BE2C (cell line): Measurements from ENCODE around the gene CAMK1D.
A peak's percentile ranks its signal among the peaks of the same experiment; 100 is the strongest.

Source experiments
- DNase-seq: peaks from one replicate; pipeline ENCODE4 v3.0.0-alpha.2; 2020
- H3K27me3 ChIP-seq: fragments of 250-450 bp; sonication (Bioruptor Pico); 2 replicates; pipeline ENCODE4 v1.5.1; 2020; ENCODE audit warnings: mild to moderate bottlenecking
- H3K36me3 ChIP-seq: fragments of 250-450 bp; sonication (Bioruptor Pico); 2 replicates; pipeline ENCODE4 v1.5.1; 2020; ENCODE audit warnings: mild to moderate bottlenecking
- H3K4me1 ChIP-seq: fragments of 250-450 bp; sonication (Bioruptor Pico); 2 replicates; pipeline ENCODE4 v1.5.1; 2020
- H3K4me3 ChIP-seq: 2 replicates; pipeline ENCODE4 v1.5.1; 2011; ENCODE audit warnings: low read depth, low read length
- H3K9me3 ChIP-seq: fragments of 250-450 bp; sonication (Bioruptor Pico); 2 replicates; pipeline ENCODE4 v1.5.1; 2020
- CTCF ChIP-seq: IDR thresholded peaks from 2 replicates; pipeline ENCODE4 v1.5.1; 2012; ENCODE audit warnings: mild to moderate bottlenecking, low read depth, low read length

Gene CAMK1D

DNA sequence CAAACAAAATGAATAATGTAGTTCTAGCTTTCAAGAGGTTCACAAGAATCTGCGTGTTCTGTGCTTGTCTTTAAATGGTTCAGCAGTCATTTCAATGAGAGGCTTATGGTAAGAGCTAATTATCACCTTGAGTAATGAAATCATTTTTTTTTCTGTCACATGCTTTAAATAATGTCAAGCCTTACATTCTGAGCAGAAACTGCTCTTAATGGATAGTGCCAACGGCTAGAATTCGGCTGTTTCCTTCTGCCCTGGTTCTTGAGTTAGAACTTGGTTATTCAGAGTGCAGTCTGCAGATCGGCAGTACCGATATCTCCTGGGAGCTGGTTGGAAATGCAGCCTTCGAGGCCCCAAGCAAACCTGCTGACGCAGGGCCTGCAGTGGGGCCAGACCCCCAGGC, 316.2 kb downstream of the CAMK1D start:
- Histone ChIP-seq H3K36me3 (no peaks in the 10 kb centered on the region), H3K9me3 (no peaks in the 10 kb centered on the region), H3K27me3 (no peaks in the 10 kb centered on the region), H3K4me1 (peaks cover 8% of the 10 kb centered on the region), H3K4me3 (no peak overlapping the region)
- no peak for TF ChIP-seq CTCF
- DNase-seq, result peak; percentile 74

DNA sequence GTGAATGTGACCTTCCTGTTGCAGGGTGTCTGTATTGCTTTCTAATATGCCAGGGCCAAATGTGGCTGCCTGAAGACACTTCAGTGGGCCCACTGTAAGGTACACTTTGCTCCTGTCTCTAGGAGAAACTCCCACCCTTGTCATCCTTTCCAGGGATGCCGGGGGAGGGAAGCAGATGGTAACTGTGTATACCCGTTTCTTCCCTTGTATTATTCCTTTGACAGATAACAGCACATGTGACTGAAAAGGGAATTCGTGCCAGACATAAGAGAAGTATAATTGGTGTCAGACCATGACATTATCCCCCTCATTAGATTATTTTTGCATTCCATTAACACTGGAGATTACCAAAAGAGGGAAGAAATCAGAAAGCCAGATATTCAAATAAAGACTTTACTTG, 317.7 kb downstream of the CAMK1D start:
- no peak overlapping the region for H3K4me3 ChIP-seq
- no peak for DNase-seq
- peaks cover 8% of the 10 kb centered on the region for H3K4me1 ChIP-seq
- no peak for TF ChIP-seq CTCF
- H3K9me3 ChIP-seq, result no peaks in the 10 kb centered on the region
- no peaks in the 10 kb centered on the region for H3K36me3 ChIP-seq
- no peaks in the 10 kb centered on the region for H3K27me3 ChIP-seq

- H3K4me3 ChIP-seq, result no peak overlapping the region
- H3K4me1 ChIP-seq, result peaks cover 8% of the 10 kb centered on the region
- no peaks in the 10 kb centered on the region for H3K36me3 ChIP-seq
- H3K27me3 ChIP-seq, result no peaks in the 10 kb centered on the region
- no peaks in the 10 kb centered on the region for H3K9me3 ChIP-seq
- TF ChIP-seq CTCF, result no peak
- no peak for DNase-seq
These were observed 319.3 kb downstream of the CAMK1D start for GRCh38 chr10:12668634-12669033.

- TF ChIP-seq CTCF, result no peak
- no peak overlapping the region for H3K4me3 ChIP-seq
- H3K9me3 ChIP-seq, result no peaks in the 10 kb centered on the region
- H3K36me3 ChIP-seq, result no peaks in the 10 kb centered on the region
- peaks cover 8% of the 10 kb centered on the region for H3K4me1 ChIP-seq
- no peaks in the 10 kb centered on the region for H3K27me3 ChIP-seq
- DNase-seq, result no peak
These were observed 320.7 kb downstream of the CAMK1D start for GRCh38 chr10:12670004-12670403.

DNA sequence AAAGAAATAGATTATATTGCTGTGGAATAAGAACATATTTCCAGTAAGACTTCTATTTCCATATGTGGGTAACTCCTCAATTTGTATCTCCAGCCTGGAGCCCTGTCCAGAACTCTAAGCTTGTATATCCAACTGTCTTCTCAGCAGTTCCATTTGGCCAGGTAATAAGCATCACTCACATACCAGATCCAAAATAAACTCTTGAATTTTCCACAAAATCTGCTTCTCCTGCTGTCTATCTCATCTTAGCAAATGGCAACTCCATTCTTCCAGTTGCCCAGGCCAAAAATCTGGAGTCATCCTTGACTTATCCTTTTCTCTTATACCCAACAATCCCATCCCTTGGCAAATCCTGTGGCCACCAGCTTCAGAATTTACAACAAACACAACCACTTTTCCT, 325.8 kb downstream of the CAMK1D start:
- Histone ChIP-seq H3K4me1 (peaks cover 10% of the 10 kb centered on the region), H3K4me3 (no peak overlapping the region), H3K36me3 (no peaks in the 10 kb centered on the region), H3K9me3 (no peaks in the 10 kb centered on the region), H3K27me3 (no peaks in the 10 kb centered on the region)
- TF ChIP-seq CTCF, result no peak
- no peak for DNase-seq

DNA sequence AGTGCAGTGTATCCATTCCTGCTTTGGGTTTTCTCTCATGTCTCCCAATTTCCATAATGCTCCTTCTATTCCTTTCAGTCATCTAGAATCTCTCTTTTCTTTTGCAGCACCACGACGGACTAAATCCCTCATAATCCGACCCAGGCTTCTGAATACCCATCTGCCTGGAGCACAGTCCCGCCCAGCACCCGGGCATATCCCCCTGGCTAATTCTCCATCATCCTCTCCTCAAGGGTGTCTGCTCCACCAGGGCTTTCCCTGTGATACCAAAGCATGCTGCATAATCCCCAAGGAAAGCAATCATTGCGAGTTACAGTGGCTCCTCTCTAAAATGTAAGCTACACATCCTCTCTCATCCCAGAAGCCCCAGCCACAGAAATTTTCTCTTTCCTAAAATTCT, 330.3 kb downstream of the CAMK1D start:
- Histone ChIP-seq H3K27me3 (no peaks in the 10 kb centered on the region), H3K36me3 (no peaks in the 10 kb centered on the region), H3K4me1 (peaks cover 10% of the 10 kb centered on the region), H3K4me3 (no peak overlapping the region), H3K9me3 (no peaks in the 10 kb centered on the region)
- TF ChIP-seq CTCF, result no peak
- no peak for DNase-seq
